ENCODE data around the gene ARHGEF39. TPM values are rescaled to one million over a fixed set of nuclear protein-coding genes. Genes with fewer than 3 reads are reported as not detected.
"Not testable (repeated sequence)": the region's sequence is repeated elsewhere in the genome, so short reads cannot be mapped to it uniquely, and the experiment has no call there.

ARHGEF39 gene
- total RNA-seq, 1 donor from 2014 or later = 0.79 TPM

- peak; percentile 93 for DNase-seq (ENCODE audit: low read depth)
Measured at GRCh38 chr9:35651956-35652828, 12.8 kb downstream of the ARHGEF39 start.

GRCh38 chr9:35650341-35651158, 14.4 kb downstream of the ARHGEF39 start, which contains the start of gene SIT1:
Gene SIT1, minus strand, starts transcription at chr9:35650931. Its CDS starts 78 bp downstream, at chr9:35650853.
- DNase-seq (ENCODE audit: low read depth) (no peak), FAIRE-seq (no peak)
- no peak for TF ChIP-seq CTCF (IDR thresholded peaks at IDR 0.05; ENCODE audit: insufficient read depth, low read length, severe bottlenecking)
- Histone ChIP-seq H3K27me3 (ENCODE audit: control insufficient read depth, insufficient read depth, low read length) (no peaks in the 10 kb centered on the region), H3K4me3 (ENCODE audit: low read depth, low read length) (no peak within 1 kb of the TSS), H3K36me3 (ENCODE audit: control insufficient read depth, insufficient read depth, low read length) (no peaks in the 10 kb centered on the region)

More at GRCh38 chr9:35651956-35652828, 12.8 kb downstream of the ARHGEF39 start:
- Histone ChIP-seq H3K36me3 (ENCODE audit: control insufficient read depth, insufficient read depth, low read length) (no peaks in the 10 kb centered on the region), H3K4me3 (ENCODE audit: low read depth, low read length) (no peak overlapping the region), H3K27me3 (ENCODE audit: control insufficient read depth, insufficient read depth, low read length) (no peaks in the 10 kb centered on the region)
- TF ChIP-seq CTCF (IDR thresholded peaks at IDR 0.05; ENCODE audit: insufficient read depth, low read length, severe bottlenecking) = no peak
- FAIRE-seq = no peak

- TF ChIP-seq CTCF (IDR thresholded peaks at IDR 0.05; ENCODE audit: insufficient read depth, low read length, severe bottlenecking) = no peak
- Histone ChIP-seq H3K4me3 (ENCODE audit: low read depth, low read length) (no peak overlapping the region), H3K27me3 (ENCODE audit: control insufficient read depth, insufficient read depth, low read length) (no peaks in the 10 kb centered on the region), H3K36me3 (ENCODE audit: control insufficient read depth, insufficient read depth, low read length) (no peaks in the 10 kb centered on the region)
- FAIRE-seq = no peak
- DNase-seq (ENCODE audit: low read depth) = no peak
Measured at GRCh38 chr9:35649431-35650340, 15.3 kb downstream of the ARHGEF39 start.

GRCh38 chr9:35646533-35647265, 18.3 kb downstream of the ARHGEF39 start:
- H3K36me3 ChIP-seq (ENCODE audit: control insufficient read depth, insufficient read depth, low read length) = no peaks in the 10 kb centered on the region
- peak overlapping the region; percentile 73 for H3K4me3 ChIP-seq (ENCODE audit: low read depth, low read length)
- H3K27me3 ChIP-seq (ENCODE audit: control insufficient read depth, insufficient read depth, low read length) = no peaks in the 10 kb centered on the region
- DNase-seq (ENCODE audit: low read depth) = peak; percentile 79
- peak; percentile 98 for TF ChIP-seq CTCF (IDR thresholded peaks at IDR 0.05; ENCODE audit: insufficient read depth, low read length, severe bottlenecking)
- no peak for FAIRE-seq

GRCh38 chr9:35646153-35646532, 18.9 kb downstream of the ARHGEF39 start:
- peak; percentile 54 for TF ChIP-seq CTCF (IDR thresholded peaks at IDR 0.05; ENCODE audit: insufficient read depth, low read length, severe bottlenecking)
- H3K27me3 ChIP-seq (ENCODE audit: control insufficient read depth, insufficient read depth, low read length) = no peaks in the 10 kb centered on the region
- FAIRE-seq = no peak
- no peaks in the 10 kb centered on the region for H3K36me3 ChIP-seq (ENCODE audit: control insufficient read depth, insufficient read depth, low read length)
- H3K4me3 ChIP-seq (ENCODE audit: low read depth, low read length) = peak overlapping the region; percentile 73
- peak; percentile 71 for DNase-seq (ENCODE audit: low read depth)

- peak overlapping the region; percentile 73 for H3K4me3 ChIP-seq (ENCODE audit: low read depth, low read length)
- H3K27me3 ChIP-seq (ENCODE audit: control insufficient read depth, insufficient read depth, low read length); DNase-seq (ENCODE audit: low read depth); H3K36me3 ChIP-seq (ENCODE audit: control insufficient read depth, insufficient read depth, low read length); FAIRE-seq: not testable (repeated sequence)
Measured at GRCh38 chr9:35645736-35646135, 19.3 kb downstream of the ARHGEF39 start.
